Ovary (tissue), 9 donors: ENCODE results near the gene MEPE. TPM values are rescaled to one million over a fixed set of nuclear protein-coding genes. Genes with fewer than 3 reads are reported as not detected.

Source experiments
- DNase-seq, 5 donors: peaks; one replicate each; pipeline ENCODE4 v3.0.0-alpha.2; 2019 to 2020
- H3K27ac ChIP-seq, 2 donors: fragments of 200-600 bp; one replicate each; pipeline versions ENCODE4 v1.5.1 to v1.8.0; 2019 to 2022
- H3K27me3 ChIP-seq: fragments of 200-600 bp; one replicate; pipeline ENCODE4 v1.8.0; 2022
- H3K36me3 ChIP-seq: fragments of 200-600 bp; sonication (generic); one replicate; pipeline ENCODE4 v1.5.1; 2019
- H3K4me1 ChIP-seq: one replicate; pipeline ENCODE4 v1.8.1; 2013; ENCODE audit warnings: mild to moderate bottlenecking, moderate library complexity; ENCODE audit not compliant: insufficient read depth
- H3K4me3 ChIP-seq: fragments of 200-600 bp; sonication (generic); one replicate; pipeline ENCODE4 v1.5.1; 2017
- H3K9me3 ChIP-seq, 2 donors: fragments of 200-600 bp in 1 of 2; sonication (generic) in 1 of 2; one replicate each; pipeline versions ENCODE4 v1.5.1 to v1.8.1; 2013 to 2019; ENCODE audit warnings: mild to moderate bottlenecking in 1 of 2, moderate library complexity in 1 of 2
- CTCF ChIP-seq, 3 donors: fragments of 450-650 bp in 2 of 3; fragments of 200-600 bp in 1 of 3; IDR thresholded peaks; one replicate each; pipeline versions ENCODE4 v1.5.1 to v1.8.0; 2016 to 2022; ENCODE audit warnings: antibody characterized with exemption in 3 of 3, mild to moderate bottlenecking in 1 of 3
- EP300 ChIP-seq: sonication (generic); formaldehyde crosslinking; IDR thresholded peaks from one replicate; pipeline ENCODE4 v1.6.1; 2017; ENCODE audit warnings: antibody characterized with exemption
- POLR2A ChIP-seq: fragments of 450-650 bp; IDR thresholded peaks from one replicate; pipeline ENCODE4 v1.6.1; 2017; ENCODE audit warnings: antibody characterized with exemption, mild to moderate bottlenecking, moderate library complexity
- WGBS, 3 donors: extraction: QIAGEN DNeasy Blood & Tissue Kit in 1 of 3; methylation state at CpG; one replicate each; pipeline versions ENCODE4 v1.1.5 to v1.1.7; 2013 to 2017; 5-methylcytosine and 5-hydroxymethylcytosine counted together
- intact Hi-C, 4 donors: fragments of 100-400 bp; cut with DNase I; formaldehyde crosslinking; loops; one replicate each; pipeline versions ENCODE4 v1.11.0 to v1.15.1; 2022 to 2023
- polyA plus RNA-seq, 2 donors: library from polyadenylated mRNA; stranded (reverse); fragments of 200-250 nt in 1 of 2; fragments of 350-450 nt in 1 of 2; fragmentation: Illumina TruSeq in 1 of 2; extraction: RNeasy Lipid Tissue Mini Kit (QIAGEN cat#74804) in 1 of 2; gene quantifications; one replicate each; pipeline ENCODE4 v1.2.3, GENCODE V29; 2013 to 2014
- total RNA-seq, 7 donors: library from RNA; depleted of rRNA in 2 of 7; stranded (reverse); fragments of >200 nt in 2 of 7; fragmentation: NEBNext Ultra II Directional in 3 of 7; extraction: Animal tissue kit (Norgen Biotek cat#: 25700) in 3 of 7; gene quantifications; one replicate each; pipeline versions ENCODE4 v1.1.0 to v1.2.4, GENCODE V29; 2016 to 2023
- donor health status: DM: no; HTN: no; CAD: no; lungs with moderate emphysema.
- donor health status: DM: no; HTN: no; CAD: no.
- donor health status: Bipolar disorder and iron deficiency.
- donor health status: DM: yes; HTN: yes; CAD: no.
- donor health status: DM: no; HTN: no; CAD: no.
- donor health status: DM: yes; HTN: yes; CAD: no.

The MEPE gene
- total and polyA plus RNA-seq, 9 donors = 0.11 TPM; not detected in 8

DNA sequence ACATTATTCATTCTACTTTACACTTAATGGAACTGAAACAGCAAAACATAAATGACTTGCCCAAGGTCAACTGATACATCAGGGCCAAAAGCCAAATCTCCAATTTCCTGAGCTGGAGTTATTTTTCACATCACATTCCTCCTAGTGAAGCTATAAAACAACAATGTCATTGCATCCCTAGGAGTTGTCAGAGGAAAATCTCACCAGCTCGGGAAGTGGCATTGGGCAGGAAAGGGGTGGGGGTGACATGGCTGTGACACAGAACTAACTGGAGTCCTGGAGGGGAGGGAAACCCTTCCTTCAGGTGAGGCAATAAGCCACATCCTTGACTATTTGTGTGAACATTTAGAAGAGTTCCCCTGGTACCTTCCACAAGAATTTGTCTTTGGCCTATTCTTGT is 47.3 kb downstream of the MEPE start:
- no peaks in the 10 kb centered on the region for H3K9me3 ChIP-seq
- intact Hi-C loops = no loop called here
- no peak overlapping the region for H3K27ac ChIP-seq
- H3K36me3 ChIP-seq = no peaks in the 10 kb centered on the region
- TF ChIP-seq POLR2A (no peak), EP300 (no peak), CTCF (IDR thresholded peaks at IDR 0.05) (no peak)
- no peaks in the 10 kb centered on the region for H3K4me1 ChIP-seq
- no peaks in the 10 kb centered on the region for H3K27me3 ChIP-seq
- no peak overlapping the region for H3K4me3 ChIP-seq
- WGBS, 3 donors = 31 to 48% (median 47%) methylated on average over 1 of the region's 1 CpG
- no peak for DNase-seq

- no peaks in the 10 kb centered on the region for H3K9me3 ChIP-seq
- TF ChIP-seq EP300 = no peak
- TF ChIP-seq POLR2A = no peak
- no peak for TF ChIP-seq CTCF (IDR thresholded peaks at IDR 0.05)
- H3K27me3 ChIP-seq = no peaks in the 10 kb centered on the region
- intact Hi-C loops = no loop called here
- H3K4me3 ChIP-seq = no peak overlapping the region
- WGBS, 3 donors = 84 to 88% (median 87%) methylated on average over 1 of the region's 1 CpG
- H3K27ac ChIP-seq = no peak overlapping the region
- DNase-seq = no peak
- no peaks in the 10 kb centered on the region for H3K4me1 ChIP-seq
- no peaks in the 10 kb centered on the region for H3K36me3 ChIP-seq
Measured at GRCh38 chr4:87881115-87881514, 48.3 kb downstream of the MEPE start.

- TF ChIP-seq POLR2A = no peak
- no peak for TF ChIP-seq CTCF (IDR thresholded peaks at IDR 0.05)
- TF ChIP-seq EP300 = no peak
- 3 to 6% (median 4%) methylated on average over 1 of the region's 1 CpG for WGBS, 3 donors
- no peak overlapping the region for H3K27ac ChIP-seq
- no peaks in the 10 kb centered on the region for H3K9me3 ChIP-seq
- H3K36me3 ChIP-seq = no peaks in the 10 kb centered on the region
- no peaks in the 10 kb centered on the region for H3K4me1 ChIP-seq
- intact Hi-C loops = no loop called here
- DNase-seq = no peak
- H3K27me3 ChIP-seq = no peaks in the 10 kb centered on the region
- H3K4me3 ChIP-seq = no peak overlapping the region
Measured at GRCh38 chr4:87882321-87882720, 49.6 kb downstream of the MEPE start.

- 70 to 86% (median 73%) methylated on average over 2 of the region's 2 CpGs for WGBS, 3 donors
- no peak for TF ChIP-seq EP300
- no peak for TF ChIP-seq CTCF (IDR thresholded peaks at IDR 0.05)
- no peak for TF ChIP-seq POLR2A
- intact Hi-C loops = no loop called here
Measured at GRCh38 chr4:87882861-87883260, 50.1 kb downstream of the MEPE start.

More at GRCh38 chr4:87882861-87883260, 50.1 kb downstream of the MEPE start:
- no peak for DNase-seq
- Histone ChIP-seq H3K4me3 (no peak overlapping the region), H3K36me3 (no peaks in the 10 kb centered on the region), H3K9me3 (no peaks in the 10 kb centered on the region), H3K27me3 (no peaks in the 10 kb centered on the region), H3K4me1 (no peaks in the 10 kb centered on the region), H3K27ac (no peak overlapping the region)
